ENCODE data around the gene ZNF716.

Gene ZNF716

GRCh38 chr7:57416601-57417358, 33.2 kb upstream of the ZNF716 start:
- TF ChIP-seq CTCF (IDR thresholded peaks at IDR 0.05; ENCODE audit: insufficient read depth, missing control alignments) = no peak
- FAIRE-seq = no peak
- DNase-seq (ENCODE audit: insufficient read length, low spot score) = no peak

DNA sequence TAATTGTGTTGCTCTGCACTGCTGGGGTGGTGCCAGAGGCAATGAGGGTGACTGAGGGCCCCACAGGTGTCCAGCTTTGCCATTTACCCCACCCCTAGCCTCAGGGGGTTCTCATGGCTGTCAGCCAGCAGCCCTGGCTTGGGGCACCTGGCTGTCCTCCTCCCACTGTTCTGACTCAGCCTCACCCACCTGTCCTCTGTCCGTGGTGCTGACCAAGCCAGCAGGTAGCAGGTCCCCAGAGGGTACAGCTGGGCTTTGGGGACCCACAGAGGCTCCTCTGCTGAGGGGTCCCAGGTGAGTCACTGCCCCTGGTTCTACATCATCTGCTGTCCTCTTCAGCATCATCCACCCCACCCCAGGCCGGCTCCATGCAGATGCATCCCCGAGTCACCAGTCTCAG, 32.2 kb upstream of the ZNF716 start:
- DNase-seq (ENCODE audit: insufficient read length, low spot score) (no peak), FAIRE-seq (no peak)
- TF ChIP-seq CTCF (IDR thresholded peaks at IDR 0.05; ENCODE audit: insufficient read depth, missing control alignments) = no peak

- no peak for TF ChIP-seq CTCF (IDR thresholded peaks at IDR 0.05; ENCODE audit: insufficient read depth, missing control alignments)
- DNase-seq (ENCODE audit: insufficient read length, low spot score) = no peak
- FAIRE-seq = no peak
These were observed 26.2 kb upstream of the ZNF716 start for GRCh38 chr7:57423768-57424167.

DNA sequence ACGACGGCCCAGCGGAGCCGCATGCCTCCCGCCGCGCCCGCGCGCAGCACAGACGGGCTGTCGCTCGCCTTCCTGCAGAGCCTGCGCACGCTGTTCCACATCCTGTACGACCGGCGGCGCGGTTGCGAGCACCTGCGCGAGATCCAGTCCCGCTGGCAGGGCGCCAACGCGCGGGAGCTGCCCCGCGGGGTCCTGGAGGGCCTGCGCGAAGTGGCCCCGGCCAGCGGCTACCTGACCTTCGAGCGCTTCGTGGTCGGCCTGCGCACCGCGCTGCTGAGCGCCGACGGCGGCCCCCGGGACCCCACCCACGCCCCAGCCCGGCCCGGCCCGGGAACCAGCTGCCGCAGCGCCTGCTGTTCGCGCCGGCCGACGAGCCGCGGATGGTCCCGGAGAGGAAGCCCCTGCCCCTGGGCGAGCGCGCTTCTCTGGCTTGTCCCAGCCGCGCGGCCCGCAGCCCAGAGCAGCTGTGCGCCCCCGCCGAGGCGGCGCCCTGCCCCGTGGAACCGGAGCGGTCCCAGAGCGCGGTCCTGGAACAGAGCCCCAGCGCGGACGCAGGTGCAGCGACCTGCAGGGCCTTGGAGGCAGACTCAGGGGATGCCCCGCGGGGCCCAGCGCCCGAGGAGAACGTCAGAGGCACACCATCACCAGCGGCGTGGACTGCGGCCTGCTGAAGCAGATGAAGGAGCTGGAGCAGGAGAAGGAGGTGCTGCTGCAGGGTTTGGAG, 25.3 kb upstream of the ZNF716 start:
- no peak for TF ChIP-seq CTCF (IDR thresholded peaks at IDR 0.05; ENCODE audit: insufficient read depth, missing control alignments)
- FAIRE-seq (no peak), DNase-seq (ENCODE audit: insufficient read length, low spot score) (no peak)

DNA sequence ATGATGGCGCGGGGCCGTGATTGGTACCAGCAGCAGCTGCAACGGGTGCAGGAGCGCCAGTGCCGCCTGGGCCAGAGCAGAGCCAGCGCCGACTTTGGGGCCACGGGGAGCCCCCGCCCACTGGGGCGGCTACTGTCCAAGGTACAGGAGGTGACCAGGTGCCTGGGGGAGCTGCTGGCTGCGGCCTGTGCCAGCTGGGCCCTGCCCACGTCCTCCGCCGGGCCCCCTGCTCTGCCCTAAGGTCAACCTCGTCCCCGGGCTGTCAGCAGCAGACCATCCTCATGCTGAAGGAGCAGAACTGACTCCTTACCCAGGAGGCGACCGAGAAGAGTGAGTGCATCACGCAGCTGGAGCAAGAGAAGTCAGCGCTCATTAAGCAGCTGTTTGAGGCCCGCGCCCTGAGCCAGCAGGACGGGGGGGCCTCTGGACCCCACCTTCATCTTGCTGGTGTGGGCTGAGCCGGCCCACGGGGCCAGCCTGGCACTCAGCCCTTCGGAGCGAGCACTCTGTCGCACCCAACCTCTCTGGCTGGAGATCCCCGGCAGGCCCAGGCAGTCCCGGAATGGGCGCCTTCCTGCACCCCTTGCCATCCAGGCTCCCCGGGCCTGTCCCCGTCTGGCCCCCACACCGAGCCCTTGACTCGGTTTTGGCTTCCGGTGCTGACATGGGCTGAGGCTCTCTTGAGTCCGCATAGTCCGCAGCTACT, 24.6 kb upstream of the ZNF716 start:
- no peak for TF ChIP-seq CTCF (IDR thresholded peaks at IDR 0.05; ENCODE audit: insufficient read depth, missing control alignments)
- no peak for FAIRE-seq

DNA sequence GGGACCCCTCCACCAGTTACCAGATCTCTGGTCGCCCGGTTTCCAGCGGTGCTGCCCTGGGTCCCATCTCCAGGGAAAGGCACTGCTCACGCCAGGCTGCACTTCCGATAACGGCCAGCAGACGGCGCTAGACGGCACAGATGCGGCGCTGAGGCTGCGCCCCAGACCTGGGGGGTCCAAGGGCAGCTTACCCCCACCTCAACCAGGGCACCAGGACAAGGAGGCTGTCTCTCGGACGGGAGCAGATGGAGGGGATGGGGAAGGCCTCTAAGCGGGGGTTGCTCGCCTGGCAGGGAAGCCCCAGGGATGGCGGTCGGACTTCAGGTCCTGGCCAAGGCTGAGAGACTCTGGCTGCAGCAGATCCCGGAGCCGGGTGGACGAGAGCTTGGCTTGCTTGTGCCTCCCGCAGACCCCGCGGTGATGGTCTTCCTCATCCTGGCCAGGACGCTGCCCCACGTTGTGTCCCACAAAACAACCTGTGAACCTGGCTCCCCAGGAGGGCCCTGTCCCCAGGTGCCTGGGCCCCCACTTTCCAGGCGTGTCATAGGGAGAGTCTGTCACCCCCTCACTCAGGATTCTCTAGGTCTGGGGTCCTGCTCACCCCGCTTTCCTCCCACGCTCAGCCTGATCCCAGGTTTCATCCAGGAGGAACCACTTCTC, 23.9 kb upstream of the ZNF716 start:
- FAIRE-seq (no peak), DNase-seq (ENCODE audit: insufficient read length, low spot score) (no peak)
- no peak for TF ChIP-seq CTCF (IDR thresholded peaks at IDR 0.05; ENCODE audit: insufficient read depth, missing control alignments)

More for the DNA sequence above, 24.6 kb upstream of the ZNF716 start:
- DNase-seq (ENCODE audit: insufficient read length, low spot score) = no peak
